ENCODE results near the gene NYNRIN. TPM values are rescaled to one million over a fixed set of nuclear protein-coding genes. Genes with fewer than 3 reads are reported as not detected.

NYNRIN gene
- total RNA-seq, 1 donor from 2014 or later = 8.0 TPM

- Histone ChIP-seq H3K9me3 (replicated peaks) (no peaks in the 10 kb centered on the region), H3K27me3 (ENCODE audit: low read depth) (no peaks in the 10 kb centered on the region), H3K36me3 (peaks cover 8% of the 10 kb centered on the region), H3K4me1 (peaks cover 69% of the 10 kb centered on the region), H3K4me3 (peak overlapping the region; percentile 17), H3K27ac (replicated peaks) (peak overlapping the region; percentile 87)
- DNase-seq = no peak
- intact Hi-C loops (cut with micrococcal nuclease) = no loop called here
- TF ChIP-seq, protein P1, sequence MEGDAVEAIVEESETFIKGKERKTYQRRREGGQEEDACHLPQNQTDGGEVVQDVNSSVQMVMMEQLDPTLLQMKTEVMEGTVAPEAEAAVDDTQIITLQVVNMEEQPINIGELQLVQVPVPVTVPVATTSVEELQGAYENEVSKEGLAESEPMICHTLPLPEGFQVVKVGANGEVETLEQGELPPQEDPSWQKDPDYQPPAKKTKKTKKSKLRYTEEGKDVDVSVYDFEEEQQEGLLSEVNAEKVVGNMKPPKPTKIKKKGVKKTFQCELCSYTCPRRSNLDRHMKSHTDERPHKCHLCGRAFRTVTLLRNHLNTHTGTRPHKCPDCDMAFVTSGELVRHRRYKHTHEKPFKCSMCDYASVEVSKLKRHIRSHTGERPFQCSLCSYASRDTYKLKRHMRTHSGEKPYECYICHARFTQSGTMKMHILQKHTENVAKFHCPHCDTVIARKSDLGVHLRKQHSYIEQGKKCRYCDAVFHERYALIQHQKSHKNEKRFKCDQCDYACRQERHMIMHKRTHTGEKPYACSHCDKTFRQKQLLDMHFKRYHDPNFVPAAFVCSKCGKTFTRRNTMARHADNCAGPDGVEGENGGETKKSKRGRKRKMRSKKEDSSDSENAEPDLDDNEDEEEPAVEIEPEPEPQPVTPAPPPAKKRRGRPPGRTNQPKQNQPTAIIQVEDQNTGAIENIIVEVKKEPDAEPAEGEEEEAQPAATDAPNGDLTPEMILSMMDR (IDR thresholded peaks at IDR 0.05; ENCODE audit: borderline replicate concordance) = no peak
Measured at GRCh38 chr14:24403294-24403998, 4.6 kb downstream of the NYNRIN start.

GRCh38 chr14:24404814-24405213 is 6.0 kb downstream of the NYNRIN start:
- Histone ChIP-seq H3K4me3 (no peak overlapping the region), H3K36me3 (peaks cover 19% of the 10 kb centered on the region), H3K9me3 (replicated peaks) (no peaks in the 10 kb centered on the region), H3K27me3 (ENCODE audit: low read depth) (no peaks in the 10 kb centered on the region), H3K27ac (replicated peaks) (peak overlapping the region; percentile 87), H3K4me1 (peaks cover 55% of the 10 kb centered on the region)
- intact Hi-C loops (cut with micrococcal nuclease) = no loop called here
- TF ChIP-seq, protein P1 (IDR thresholded peaks at IDR 0.05; ENCODE audit: borderline replicate concordance) = no peak
- DNase-seq = no peak

DNA sequence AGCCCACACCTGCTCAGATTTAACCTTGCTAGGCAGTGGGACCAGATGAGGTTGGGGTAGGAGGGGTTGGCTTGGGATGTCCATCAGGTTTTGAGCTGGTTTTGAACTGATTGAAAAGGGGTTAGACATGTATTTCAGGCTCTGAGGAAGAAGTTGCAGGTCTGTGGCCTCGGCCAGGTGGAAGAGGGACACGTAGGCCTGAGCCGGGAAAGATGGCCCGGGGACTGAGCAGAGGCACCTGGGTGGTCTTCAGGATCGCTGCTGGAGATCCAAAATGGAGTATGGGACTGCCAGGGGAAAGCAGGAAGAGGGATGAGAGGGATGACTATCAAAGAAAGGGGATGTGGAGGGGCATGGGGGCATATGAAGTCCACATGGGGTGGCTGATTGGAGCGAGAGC is 7.6 kb downstream of the NYNRIN start:
- Histone ChIP-seq H3K36me3 (peaks cover 27% of the 10 kb centered on the region), H3K9me3 (replicated peaks) (no peaks in the 10 kb centered on the region), H3K4me3 (no peak overlapping the region), H3K4me1 (peaks cover 39% of the 10 kb centered on the region), H3K27me3 (ENCODE audit: low read depth) (no peaks in the 10 kb centered on the region), H3K27ac (replicated peaks) (no peak overlapping the region)
- DNase-seq = no peak
- intact Hi-C loops (cut with micrococcal nuclease) = no loop called here
- TF ChIP-seq, protein P1 (IDR thresholded peaks at IDR 0.05; ENCODE audit: borderline replicate concordance) = no peak

- Histone ChIP-seq H3K4me1 (peaks cover 29% of the 10 kb centered on the region), H3K9me3 (replicated peaks) (no peaks in the 10 kb centered on the region), H3K27me3 (ENCODE audit: low read depth) (no peaks in the 10 kb centered on the region), H3K27ac (replicated peaks) (no peak overlapping the region), H3K36me3 (peaks cover 32% of the 10 kb centered on the region), H3K4me3 (no peak overlapping the region)
- DNase-seq = no peak
- intact Hi-C loops (cut with micrococcal nuclease) = no loop called here
- TF ChIP-seq, protein P1 (IDR thresholded peaks at IDR 0.05; ENCODE audit: borderline replicate concordance) = no peak
Measured at GRCh38 chr14:24407608-24408325, 9.0 kb downstream of the NYNRIN start.

- Histone ChIP-seq H3K27ac (replicated peaks) (no peak overlapping the region), H3K9me3 (replicated peaks) (no peaks in the 10 kb centered on the region), H3K4me3 (no peak overlapping the region), H3K4me1 (peaks cover 19% of the 10 kb centered on the region), H3K27me3 (ENCODE audit: low read depth) (no peaks in the 10 kb centered on the region), H3K36me3 (peaks cover 38% of the 10 kb centered on the region)
- intact Hi-C loops (cut with micrococcal nuclease) = no loop called here
- DNase-seq = no peak
- TF ChIP-seq, protein P1 (IDR thresholded peaks at IDR 0.05; ENCODE audit: borderline replicate concordance) = no peak
Measured at GRCh38 chr14:24408764-24409163, 10.0 kb downstream of the NYNRIN start.
